ENCODE measurements around the gene NACC2. TPM values are rescaled to one million over a fixed set of nuclear protein-coding genes. Genes with fewer than 3 reads are reported as not detected.
"Not testable (repeated sequence)": the region's sequence is repeated elsewhere in the genome, so short reads cannot be mapped to it uniquely, and the experiment has no call there.

Gene NACC2
- total RNA-seq, 6 experiments from 2014 or later = 10.9 to 25.8 (median 13.8) TPM

- Histone ChIP-seq H3K4me1 (peaks cover 0 to 4% (median 2%) of the 10 kb centered on the region in 4 donors), H3K27me3 (no peaks in the 10 kb centered on the region), H3K36me3 (no peaks in the 10 kb centered on the region), H3K9me3 (no peaks in the 10 kb centered on the region), H3K27ac (no peak overlapping the region), H3K4me3 (no peak overlapping the region)
- no peak for ATAC-seq
- no peak for TF ChIP-seq CTCF (IDR thresholded peaks at IDR 0.05)
- no peak for TF ChIP-seq POLR2A (IDR thresholded peaks at IDR 0.05)
- DNase-seq = no peak
- no CpG with 5 or more reads among the region's 1 CpG for WGBS (ENCODE audit: insufficient coverage, low coverage, low lambda C conversion rate, missing lambda C conversion rate)
- intact Hi-C loops (cut with DNase I) = no loop called here
These were observed 9.4 kb upstream of the NACC2 start for GRCh38 chr9:136104488-136104800.

- Histone ChIP-seq H3K36me3 (no peaks in the 10 kb centered on the region), H3K27me3 (no peaks in the 10 kb centered on the region), H3K4me1 (no peaks in the 10 kb centered on the region), H3K27ac (no peak overlapping the region), H3K9me3 (no peaks in the 10 kb centered on the region), H3K4me3 (no peak overlapping the region)
- TF ChIP-seq POLR2A (IDR thresholded peaks at IDR 0.05) (no peak), CTCF (IDR thresholded peaks at IDR 0.05) (no peak)
- intact Hi-C loops (cut with DNase I) = no loop called here
- 58% methylated on average over 2 of the region's 34 CpGs for WGBS (ENCODE audit: insufficient coverage, low coverage, low lambda C conversion rate, missing lambda C conversion rate)
- ATAC-seq (no peak), DNase-seq (no peak)
These were observed 8.8 kb upstream of the NACC2 start for GRCh38 chr9:136103651-136104487.

GRCh38 chr9:136101615-136102074 is 6.6 kb upstream of the NACC2 start:
- H3K9me3 ChIP-seq; H3K27me3 ChIP-seq; intact Hi-C loops (cut with DNase I); ATAC-seq; H3K4me1 ChIP-seq; DNase-seq; H3K36me3 ChIP-seq; H3K27ac ChIP-seq; H3K4me3 ChIP-seq: not testable (repeated sequence)
- WGBS (ENCODE audit: insufficient coverage, low coverage, low lambda C conversion rate, missing lambda C conversion rate) = no CpG with 5 or more reads among the region's 27 CpGs

- H3K27me3 ChIP-seq = no peaks in the 10 kb centered on the region
- 51% methylated on average over 4 of the region's 30 CpGs for WGBS (ENCODE audit: insufficient coverage, low coverage, low lambda C conversion rate, missing lambda C conversion rate)
- DNase-seq = no peak
- TF ChIP-seq POLR2A (IDR thresholded peaks at IDR 0.05) (no peak), CTCF (IDR thresholded peaks at IDR 0.05) (no peak)
- peaks cover 0 to 2% (median under 1%) of the 10 kb centered on the region in 4 donors for H3K4me1 ChIP-seq
- no peak overlapping the region for H3K27ac ChIP-seq
- H3K9me3 ChIP-seq = no peaks in the 10 kb centered on the region
- H3K36me3 ChIP-seq = no peaks in the 10 kb centered on the region
- H3K4me3 ChIP-seq = no peak overlapping the region
- no peak for ATAC-seq
- intact Hi-C loops (cut with DNase I) = no loop called here
These were observed 5.9 kb upstream of the NACC2 start for GRCh38 chr9:136100700-136101614.

GRCh38 chr9:136099542-136099941 is 4.5 kb upstream of the NACC2 start:
- Histone ChIP-seq H3K27ac (no peak overlapping the region), H3K27me3 (no peaks in the 10 kb centered on the region), H3K9me3 (no peaks in the 10 kb centered on the region), H3K36me3 (no peaks in the 10 kb centered on the region), H3K4me3 (no peak overlapping the region), H3K4me1 (peaks cover 0 to 5% (median 2%) of the 10 kb centered on the region in 4 donors)
- 67% methylated on average over 15 of the region's 25 CpGs for WGBS (ENCODE audit: insufficient coverage, low coverage, low lambda C conversion rate, missing lambda C conversion rate)
- no peak for ATAC-seq
- intact Hi-C loops (cut with DNase I) = no loop called here
- no peak for DNase-seq
- no peak for TF ChIP-seq POLR2A (IDR thresholded peaks at IDR 0.05)
- TF ChIP-seq CTCF (IDR thresholded peaks at IDR 0.05) = no peak

Measured in right lobe of liver (tissue), 6 donors.